GM18951 (cell line): ENCODE measurements around the gene GARIN5B.

Source experiments
- POLR2A ChIP-seq: IDR thresholded peaks from 4 replicates; pipeline ENCODE4 v1.6.1; 2011; ENCODE audit warnings: mild to moderate bottlenecking; ENCODE audit not compliant: insufficient read length, insufficient read depth; ENCODE audit errors: extremely low read depth
- in situ Hi-C: fragments of 300-500 bp; cut with MboI; formaldehyde crosslinking; loops from one replicate; pipeline ENCODE4 v1.12.0; 2022; ENCODE audit warnings: low sequenced_read_pairs, mixed read lengths, inconsistent platforms; ENCODE audit not compliant: unreplicated experiment

GARIN5B gene

GRCh38 chr19:55362990-55363716, at the start of gene GARIN5B:
TSS of gene GARIN5B (minus strand) at chr19:55363260. CDS start at chr19:55363066, 194 bp downstream.
- in situ Hi-C loops: no loop called here
- TF ChIP-seq POLR2A: no peak

- in situ Hi-C loops: loop anchor here (25.0 kb wide), 1 partner anchor 523 kb away; no protein-coding TSS in a partner anchor
- no peak for TF ChIP-seq POLR2A
These were observed 47.1 kb upstream of the GARIN5B start for GRCh38 chr19:55410168-55410567.

- in situ Hi-C loops: loop anchor here (25.0 kb wide), 1 partner anchor 522 kb away; no protein-coding TSS in a partner anchor
These were observed 46.1 kb upstream of the GARIN5B start for GRCh38 chr19:55409179-55409578.

GRCh38 chr19:55408533-55408872, 45.4 kb upstream of the GARIN5B start:
- no peak for TF ChIP-seq POLR2A
- in situ Hi-C loops: loop anchor here (25.0 kb wide), 1 partner anchor 521 kb away; no protein-coding TSS in a partner anchor

GRCh38 chr19:55407800-55408532, 44.9 kb upstream of the GARIN5B start:
- TF ChIP-seq POLR2A: peak; percentile 31
- in situ Hi-C loops: loop anchor here (25.0 kb wide), 1 partner anchor 521 kb away; no protein-coding TSS in a partner anchor

- TF ChIP-seq POLR2A: peak; percentile 100
- in situ Hi-C loops: loop anchor here (25.0 kb wide), 1 partner anchor 520 kb away; no protein-coding TSS in a partner anchor
These were observed 44.4 kb upstream of the GARIN5B start, which contains the start of gene UBE2S for GRCh38 chr19:55407550-55407799. TSS of gene UBE2S (minus strand) at chr19:55407788. CDS start at chr19:55407589, 199 bp downstream.

GRCh38 chr19:55406826-55407549, 43.9 kb upstream of the GARIN5B start:
- in situ Hi-C loops: loop anchor here (25.0 kb wide), 1 partner anchor 520 kb away; no protein-coding TSS in a partner anchor
- TF ChIP-seq POLR2A: no peak

- in situ Hi-C loops: loop anchor here (25.0 kb wide), 1 partner anchor 519 kb away; no protein-coding TSS in a partner anchor
- no peak for TF ChIP-seq POLR2A
These were observed 43.2 kb upstream of the GARIN5B start for GRCh38 chr19:55406091-55406825.

- in situ Hi-C loops: loop anchor here (25.0 kb wide), 1 partner anchor 518 kb away; no protein-coding TSS in a partner anchor
- TF ChIP-seq POLR2A: no peak
These were observed 42.6 kb upstream of the GARIN5B start for GRCh38 chr19:55405638-55406037.

- no peak for TF ChIP-seq POLR2A
- in situ Hi-C loops: loop anchor here (25.0 kb wide), 1 partner anchor 515 kb away; no protein-coding TSS in a partner anchor
These were observed 39.4 kb upstream of the GARIN5B start for GRCh38 chr19:55402509-55402908.

- in situ Hi-C loops: loop anchor here (25.0 kb wide), 1 partner anchor 514 kb away; no protein-coding TSS in a partner anchor
These were observed 38.3 kb upstream of the GARIN5B start for GRCh38 chr19:55401390-55401789.

- in situ Hi-C loops: loop anchor here (25.0 kb wide), 1 partner anchor 513 kb away; no protein-coding TSS in a partner anchor
- TF ChIP-seq POLR2A: peak; percentile 4
These were observed 37.4 kb upstream of the GARIN5B start for GRCh38 chr19:55400281-55401087.
